Thoracic aorta endothelial cell (primary cell): ENCODE measurements around the gene PSD. TPM values are rescaled to one million over a fixed set of nuclear protein-coding genes. Genes with fewer than 3 reads are reported as not detected.

ENCODE experiments used
- small RNA-seq: library from RNA; depleted of rRNA; stranded (forward); fragments of <200 nt; gene quantifications from one replicate; pipeline ENCODE3, GENCODE V24; 2012
- total RNA-seq: library from RNA; depleted of rRNA; stranded (reverse); fragments of >200 nt; gene quantifications from 2 replicates; pipeline ENCODE4 v1.2.3, GENCODE V29; 2012

PSD gene
- total RNA-seq = 0.07 and 0.13 TPM in 2 replicates

DNA sequence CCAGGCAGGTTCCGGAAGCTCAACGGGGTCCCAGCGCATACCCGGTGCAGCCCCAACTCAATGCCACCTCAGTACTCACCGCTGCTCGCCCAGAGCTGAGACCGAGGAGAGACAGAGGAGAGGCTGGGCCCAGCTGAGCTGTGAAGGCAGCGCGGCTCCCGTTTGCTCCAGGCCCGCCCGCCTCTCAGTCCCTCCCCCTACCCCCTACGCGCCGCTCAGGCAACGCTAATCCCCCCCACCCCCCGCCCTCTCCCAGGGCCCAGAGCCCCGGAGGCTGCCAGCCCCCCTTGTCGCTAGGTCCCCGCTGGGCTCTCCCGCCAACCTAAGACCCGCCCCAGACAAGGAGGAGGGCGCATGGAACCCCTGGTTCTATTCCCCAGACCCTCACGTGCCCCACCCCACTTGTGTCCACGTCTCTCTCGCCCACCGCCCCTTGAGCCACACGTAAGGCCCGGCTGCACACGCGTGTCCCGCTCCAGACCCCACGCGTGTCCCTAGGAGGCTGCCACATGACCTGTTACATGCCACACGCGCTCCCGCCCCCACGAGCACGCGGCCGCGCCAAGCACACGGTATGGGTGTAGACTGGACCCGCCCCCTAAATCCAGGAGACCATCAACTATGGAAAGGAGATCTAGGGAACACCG, at the start of gene PSD:
Gene PSD (minus strand): TSS at position 164 of the 647 bp plus-strand sequence. CDS start 1,747 bp downstream, outside the sequence.

DNA sequence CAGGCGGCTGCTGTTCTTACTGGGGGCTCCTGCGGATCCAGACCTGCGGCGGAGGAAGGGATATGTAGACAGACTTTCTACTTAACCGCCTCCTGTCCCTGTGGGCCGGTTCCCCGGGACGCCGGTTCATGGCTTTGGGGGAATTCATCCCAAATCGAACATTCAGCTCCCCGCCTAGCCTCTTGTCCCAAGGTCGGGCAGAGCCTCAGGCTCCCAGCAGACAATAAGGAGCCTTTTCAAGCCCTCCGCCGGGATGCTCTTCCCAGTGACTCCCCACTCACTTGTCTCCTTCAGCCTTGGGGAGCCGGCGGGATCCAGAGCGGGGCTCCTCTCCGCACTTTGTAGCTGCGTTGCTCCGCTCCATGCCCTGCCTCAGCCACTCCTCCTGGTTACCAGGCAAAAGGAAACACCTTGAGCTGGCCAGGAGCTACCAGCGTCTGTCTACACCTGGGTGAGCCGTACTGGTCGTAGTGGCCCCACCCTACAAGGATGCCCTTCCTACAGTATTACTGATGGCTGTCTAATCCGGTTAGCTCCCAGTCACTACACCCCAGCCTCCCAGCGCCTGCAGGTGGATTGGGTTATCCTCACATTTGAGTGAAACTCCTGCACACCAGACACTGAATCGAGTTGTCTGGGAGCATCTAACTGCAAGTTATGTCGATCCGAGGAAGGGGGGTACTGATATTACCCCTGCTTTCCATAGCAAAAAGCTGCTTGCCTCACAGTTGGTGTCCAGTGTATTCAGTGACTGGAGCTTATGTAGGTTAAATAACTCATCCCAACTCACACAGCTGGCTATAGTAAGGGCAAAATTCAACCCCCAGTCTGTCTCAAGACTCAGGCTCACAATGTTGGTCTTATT, 32.8 kb upstream of the PSD start, which contains the start of gene C10orf95:
Gene C10orf95 (minus strand): TSS at position 439 of the 865 bp plus-strand sequence. CDS start 450 bp downstream, outside the sequence.

DNA sequence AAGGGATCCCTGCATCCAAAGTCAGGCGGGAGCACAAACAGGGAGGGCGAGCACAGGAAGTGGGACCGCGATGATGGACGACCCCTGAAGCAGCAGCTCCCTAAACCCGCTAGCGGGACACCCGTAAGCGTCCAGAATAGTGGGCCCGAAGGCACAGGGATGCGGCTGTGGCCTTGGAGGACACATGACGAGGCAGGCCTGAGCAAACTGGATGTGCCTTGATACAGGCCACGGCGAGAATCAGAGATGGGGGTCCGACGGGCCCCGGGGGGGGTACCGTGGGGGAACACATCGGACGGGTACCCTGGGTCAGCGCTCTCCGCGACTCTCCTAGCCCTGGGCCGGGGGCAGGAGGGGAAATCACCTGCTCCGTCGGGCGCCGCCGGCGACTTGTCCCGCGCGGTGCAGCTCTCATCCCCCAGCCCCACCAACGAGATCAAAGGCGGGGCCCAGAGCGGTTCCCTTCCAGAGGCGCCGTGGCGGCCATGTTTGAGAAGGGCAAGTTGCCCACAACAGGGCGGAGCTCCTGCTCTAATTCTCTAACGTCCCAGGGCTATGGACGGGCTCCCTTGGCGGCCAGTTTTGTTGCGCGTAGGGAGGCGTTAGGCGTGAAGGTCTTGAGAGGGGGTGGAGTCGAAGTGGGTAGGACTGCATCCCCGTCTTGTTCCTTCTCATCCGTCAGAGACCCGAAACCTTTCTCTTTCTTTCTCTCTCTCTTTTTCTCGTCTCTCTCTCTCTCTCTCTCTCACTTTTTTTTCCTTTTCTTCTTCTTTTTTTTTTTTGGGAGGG, 13.8 kb upstream of the PSD start, which contains the start of gene CUEDC2:
Gene CUEDC2 (minus strand): TSS at position 413 of the 789 bp plus-strand sequence. CDS start 7,386 bp downstream, outside the sequence.

DNA sequence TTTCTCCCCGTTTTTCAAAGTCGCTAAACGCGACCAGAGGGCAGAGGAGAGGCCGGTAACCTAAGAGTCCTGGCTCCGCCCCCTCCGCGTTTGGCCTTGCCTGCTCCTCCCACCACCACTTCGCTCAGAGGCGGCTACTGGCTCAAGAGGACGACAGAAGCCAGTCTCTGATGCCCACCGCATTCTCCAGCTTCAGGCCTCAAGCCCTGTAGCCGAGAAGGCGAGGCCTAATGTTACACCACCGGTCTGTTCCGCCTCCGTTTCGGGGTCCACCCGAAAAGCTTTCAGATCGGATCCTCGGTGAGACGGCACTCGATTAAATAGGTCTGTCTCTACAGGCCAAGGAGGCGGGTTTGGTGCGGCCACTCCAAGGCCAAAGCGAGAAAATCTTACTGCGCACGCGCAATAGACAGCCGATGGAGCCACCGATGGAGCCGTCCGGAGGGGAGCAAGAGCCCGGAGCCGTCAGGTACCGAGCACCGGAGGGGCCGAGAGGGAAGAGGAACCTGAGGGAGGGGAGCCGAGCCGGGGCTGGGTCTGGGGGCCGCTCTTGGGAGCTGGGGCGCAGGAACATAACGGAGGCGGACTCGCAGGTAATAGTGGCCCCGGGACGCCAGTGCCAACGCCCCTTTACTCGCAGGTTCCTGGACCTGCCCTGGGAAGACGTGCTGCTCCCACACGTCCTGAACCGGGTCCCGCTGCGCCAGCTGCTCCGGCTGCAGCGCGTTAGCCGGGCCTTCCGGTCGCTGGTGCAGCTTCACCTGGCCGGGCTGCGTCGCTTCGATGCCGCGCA, 2.3 kb upstream of the PSD start, which contains the start of gene FBXL15:
Gene FBXL15 (plus strand): TSS at position 123 of the 793 bp plus-strand sequence. CDS start 294 bp downstream, at position 417.

DNA sequence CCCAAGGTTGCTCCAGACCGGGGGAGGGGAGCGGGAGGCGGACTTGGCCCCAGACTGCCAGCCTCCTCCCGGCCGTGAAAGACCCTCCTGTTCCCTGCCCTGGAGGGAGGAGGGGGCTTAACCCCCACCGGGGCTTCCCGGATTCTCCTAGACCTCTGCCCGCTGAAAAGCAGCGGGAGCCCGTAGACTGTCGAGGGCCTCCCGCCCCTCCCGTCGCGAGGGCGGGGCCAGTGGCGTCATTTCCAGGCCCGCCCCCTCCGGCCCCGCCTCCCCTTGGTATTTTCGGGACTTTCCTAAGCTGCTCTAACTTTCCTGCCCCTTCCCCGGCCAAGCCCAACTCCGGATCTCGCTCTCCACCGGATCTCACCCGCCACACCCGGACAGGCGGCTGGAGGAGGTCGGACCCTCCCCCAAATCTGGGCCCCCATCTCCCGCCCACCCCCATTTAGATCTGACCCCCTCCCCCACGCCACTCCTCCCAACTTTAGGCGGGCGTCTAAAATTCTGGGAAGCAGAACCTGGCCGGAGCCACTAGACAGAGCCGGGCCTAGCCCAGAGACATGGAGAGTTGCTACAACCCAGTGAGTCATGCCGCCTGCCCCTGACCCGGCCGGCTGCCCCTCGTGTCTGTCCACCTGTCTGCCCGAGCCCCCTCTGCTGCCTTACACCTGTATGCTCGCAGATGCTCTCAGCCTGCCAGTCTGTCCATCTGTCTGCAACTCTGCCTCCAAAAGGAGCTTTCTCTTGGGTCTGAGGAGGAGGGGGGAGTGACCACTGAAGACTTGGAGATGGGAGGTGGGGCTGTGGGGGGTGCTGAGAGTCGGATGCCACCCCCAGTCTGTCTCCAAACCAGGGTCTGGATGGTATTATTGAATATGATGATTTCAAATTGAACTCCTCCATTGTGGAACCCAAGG, 22.9 kb downstream of the PSD start, which contains the start of gene NFKB2:
Gene NFKB2 (plus strand): TSS at position 306 of the 917 bp plus-strand sequence. CDS start 255 bp downstream, at position 561.

Small RNA genes within 50 kb of the gene (small RNA-seq; reads per million reads assigned to genes)
- gene MIR146B = 8.3 reads per million, percentile 90 among the genes with 10 or more reads in this experiment

Other genes with a start within 250 kb of the PSD start
- not detected in 2 replicates for gene ELOVL3, start 192.5 kb downstream of the PSD start, total RNA-seq
- gene PITX3, start 177.3 kb downstream of the PSD start, total RNA-seq = not detected in 2 replicates
- 54.9 and 55.9 TPM in 2 replicates for gene GBF1, start 173.3 kb downstream of the PSD start, total RNA-seq
- gene NFKB2, start 23.1 kb downstream of the PSD start, total RNA-seq = 20.3 and 24.3 TPM in 2 replicates
- gene FBXL15, start 2.1 kb upstream of the PSD start, total RNA-seq = 5.2 and 6.0 TPM in 2 replicates
- 44.4 and 49.7 TPM in 2 replicates for gene CUEDC2, start 13.8 kb upstream of the PSD start, total RNA-seq
- gene C10orf95, start 32.8 kb upstream of the PSD start, total RNA-seq = 0.13 and 0.29 TPM in 2 replicates
- gene ACTR1A, start 83.9 kb upstream of the PSD start, total RNA-seq = 143 and 164 TPM in 2 replicates
- gene SUFU, start 85.2 kb upstream of the PSD start, total RNA-seq = 4.5 and 6.7 TPM in 2 replicates
- gene TRIM8, start 225.7 kb upstream of the PSD start, total RNA-seq = 114 and 139 TPM in 2 replicates